Keratinocyte (primary cell): ENCODE data around the gene COL25A1. TPM values are rescaled to one million over a fixed set of nuclear protein-coding genes. Genes with fewer than 3 reads are reported as not detected.
A peak's percentile ranks its signal among the peaks of the same experiment; 100 is the strongest.

Experiments
- DNase-seq: peaks from one replicate; pipeline ENCODE4 v3.0.0-alpha.2; 2011; ENCODE audit warnings: low read depth, missing footprints, low spot score
- FAIRE-seq: peaks from 2 replicates; lab custom pipeline; 2011; peaks lifted over from hg19 to GRCh38; lab: Jason Lieb, UNC
- H2AFZ ChIP-seq: 2 replicates; pipeline ENCODE4 v1.6.0; 2012; ENCODE audit warnings: low read length, control low read depth, inconsistent platforms; ENCODE audit not compliant: control insufficient read depth
- H3K27ac ChIP-seq: 2 replicates; pipeline ENCODE4 v1.5.1; 2011; ENCODE audit warnings: low read length; ENCODE audit not compliant: control insufficient read depth, insufficient read depth
- H3K27me3 ChIP-seq: 3 replicates; pipeline ENCODE4 v1.6.0; 2011; ENCODE audit warnings: low read length; ENCODE audit not compliant: control insufficient read depth, insufficient read depth; ENCODE audit errors: extremely low read depth
- H3K36me3 ChIP-seq, 2 experiments: 2 replicates in 1 of 2; 3 replicates in 1 of 2; pipeline ENCODE4 v1.5.1; 2011; ENCODE audit warnings: low read length in 2 of 2, mild to moderate bottlenecking in 1 of 2; ENCODE audit not compliant: control insufficient read depth in 2 of 2, insufficient read depth in 2 of 2; ENCODE audit errors: extremely low read depth in 1 of 2
- H3K4me1 ChIP-seq: 3 replicates; pipeline ENCODE4 v1.5.1; 2011; ENCODE audit warnings: low read length; ENCODE audit not compliant: control insufficient read depth, insufficient read depth; ENCODE audit errors: extremely low read depth
- H3K4me2 ChIP-seq: 3 replicates; pipeline ENCODE4 v1.6.0; 2011; ENCODE audit warnings: low read depth, low read length; ENCODE audit not compliant: control insufficient read depth, insufficient read depth; ENCODE audit errors: extremely low read depth
- H3K4me3 ChIP-seq, 3 experiments: fragments of 200-600 bp in 1 of 3; sonication (generic) in 1 of 3; 2 replicates in 2 of 3; 3 replicates in 1 of 3; pipeline ENCODE4 v1.5.1; 2011 to 2016; ENCODE audit warnings: low read length in 3 of 3, mild to moderate bottlenecking in 3 of 3, control low read depth in 2 of 3, inconsistent platforms in 1 of 3, low read depth in 1 of 3, mixed read lengths in 1 of 3, mixed run types in 1 of 3, moderate library complexity in 1 of 3; ENCODE audit not compliant: control insufficient read depth in 2 of 3, insufficient read depth in 2 of 3; ENCODE audit errors: extremely low read depth in 1 of 3
- H3K79me2 ChIP-seq: 2 replicates; pipeline ENCODE4 v1.6.0; 2012; ENCODE audit warnings: low read length; ENCODE audit not compliant: control insufficient read depth, insufficient read depth
- H3K9ac ChIP-seq: 3 replicates; pipeline ENCODE4 v1.6.0; 2011; ENCODE audit warnings: low read length; ENCODE audit not compliant: control insufficient read depth, insufficient read depth; ENCODE audit errors: extremely low read depth
- H3K9me1 ChIP-seq: 3 replicates; pipeline ENCODE4 v1.6.0; 2011; ENCODE audit warnings: low read length; ENCODE audit not compliant: control insufficient read depth, insufficient read depth; ENCODE audit errors: extremely low read depth
- H3K9me3 ChIP-seq: 2 replicates; pipeline ENCODE4 v1.5.1; 2012; ENCODE audit warnings: low read depth, low read length; ENCODE audit not compliant: control insufficient read depth
- H4K20me1 ChIP-seq: 3 replicates; pipeline ENCODE4 v1.6.0; 2011; ENCODE audit warnings: low read length; ENCODE audit not compliant: control insufficient read depth, insufficient read depth; ENCODE audit errors: extremely low read depth
- CTCF ChIP-seq, 3 experiments: IDR thresholded peaks in 1 of 3; conservative IDR thresholded peaks in 1 of 3; optimal IDR thresholded peaks in 1 of 3; 2 replicates in 2 of 3; 3 replicates in 1 of 3; pipeline versions ENCODE3 to v1.5.1; 2011; ENCODE audit warnings: low read length in 3 of 3, mild to moderate bottlenecking in 3 of 3, moderate library complexity in 2 of 3, control low read depth in 1 of 3, inconsistent platforms in 1 of 3; ENCODE audit not compliant: insufficient read depth in 2 of 3; ENCODE audit errors: extremely low read depth in 1 of 3
- EZH2 ChIP-seq: IDR thresholded peaks from one replicate; pipeline ENCODE4 v1.6.1; 2012; ENCODE audit warnings: inconsistent platforms, mild to moderate bottlenecking, low read length, moderate library complexity
- dilution Hi-C: fragments of 300-500 bp; cut with MboI; formaldehyde crosslinking; loops from one replicate; pipeline ENCODE4 v1.7.0; 2020; ENCODE audit warnings: low sequenced_read_pairs; ENCODE audit not compliant: extremely low pct_ligation_motif_present
- polyA minus RNA-seq, 3 experiments: library from RNA; depleted of rRNA, polyadenylated mRNA; stranded (reverse); fragments of >200 nt; gene quantifications; 1 replicate in 1 of 3; 2 replicates in 1 of 3; 3 replicates in 1 of 3; pipeline ENCODE4 v1.2.3, GENCODE V29; 2011
- polyA plus RNA-seq, 5 experiments: library from polyadenylated mRNA; depleted of rRNA in 3 of 5; stranded (reverse) in 3 of 5; stranded (forward) in 1 of 5; unstranded in 1 of 5; fragments of >200 nt; gene quantifications; 1 replicate in 1 of 5; 2 replicates in 3 of 5; 3 replicates in 1 of 5; pipeline versions ENCODE4 v1.2.1 to v1.2.3, GENCODE V29; 2011 to 2012; ENCODE audit warnings: missing spikeins in 2 of 5, low read depth in 1 of 5, low replicate concordance in 1 of 5

The COL25A1 gene
- polyA plus RNA-seq, result 0.01 TPM in 1 of 3 replicates, not detected in the others
- not detected for polyA plus RNA-seq (2011; ENCODE audit: low read depth)
- polyA plus RNA-seq (2011; cell fraction: cytosol; rRNA removed), result not detected in 2 replicates
- polyA plus RNA-seq (2011; cell fraction: nucleus; rRNA removed), result 0.03 TPM in 1 of 2 replicates, not detected in the other
- polyA plus RNA-seq (2012; ENCODE audit: low replicate concordance), result 0.04 TPM in 1 of 2 replicates, not detected in the other
- not detected in 3 replicates for polyA minus RNA-seq
- not detected for polyA minus RNA-seq (2011; cell fraction: cytosol; rRNA and poly(A)+ RNA removed)
- polyA minus RNA-seq (2011; cell fraction: nucleus; rRNA and poly(A)+ RNA removed), result not detected in 2 replicates

- Histone ChIP-seq H3K9ac (peak within 1 kb of the TSS; percentile 23), H3K36me3 (no peaks in the 10 kb centered on the region), H4K20me1 (no peaks in the 10 kb centered on the region), H3K4me1 (peaks cover 12% of the 10 kb centered on the region), H3K4me3 (peak within 1 kb of the TSS; percentile 6 to 65 (median 61)), H3K27me3 (peaks cover 42% of the 10 kb centered on the region), H3K27ac (no peak within 1 kb of the TSS), H3K4me2 (peak within 1 kb of the TSS; percentile 84), H3K9me1 (no peaks in the 10 kb centered on the region), H3K9me3 (no peaks in the 10 kb centered on the region), H3K79me2 (no peaks in the 10 kb centered on the region), H2AFZ (peak within 1 kb of the TSS; percentile 57)
- DNase-seq (no peak), FAIRE-seq (no peak)
- dilution Hi-C loops, result no loop called here
- TF ChIP-seq EZH2 (peak; percentile 73), CTCF (optimal IDR thresholded peaks at IDR 0.05 in 1 of 3, IDR thresholded peaks at IDR 0.05 in 1 of 3, conservative IDR thresholded peaks at IDR 0.05 in 1 of 3; ENCODE audit: extremely low read depth in 1 of 3, insufficient read depth in 2 of 3, low read length in 3 of 3) (no peak)
These were observed at the start of gene COL25A1 for GRCh38 chr4:109302361-109303139. Gene COL25A1 (minus strand): TSS chr4:109302658.

GRCh38 chr4:109350121-109350520 is 47.7 kb upstream of the COL25A1 start:
- TF ChIP-seq CTCF (optimal IDR thresholded peaks at IDR 0.05 in 1 of 3, IDR thresholded peaks at IDR 0.05 in 1 of 3, conservative IDR thresholded peaks at IDR 0.05 in 1 of 3; ENCODE audit: extremely low read depth in 1 of 3, insufficient read depth in 2 of 3, low read length in 3 of 3) (no peak), EZH2 (no peak)
- no peak overlapping the region for H3K27ac ChIP-seq
- dilution Hi-C loops, result no loop called here
- no peaks in the 10 kb centered on the region for H3K79me2 ChIP-seq
- no peak overlapping the region for H3K4me3 ChIP-seq
- H3K9me3 ChIP-seq, result no peaks in the 10 kb centered on the region
- H3K4me1 ChIP-seq, result no peaks in the 10 kb centered on the region
- no peaks in the 10 kb centered on the region for H3K36me3 ChIP-seq
- no peak overlapping the region for H3K9ac ChIP-seq
- no peak for DNase-seq
- FAIRE-seq, result no peak
- H2AFZ ChIP-seq, result no peak overlapping the region
- H3K4me2 ChIP-seq, result no peak overlapping the region
- no peaks in the 10 kb centered on the region for H3K27me3 ChIP-seq
- no peaks in the 10 kb centered on the region for H4K20me1 ChIP-seq
- no peaks in the 10 kb centered on the region for H3K9me1 ChIP-seq
